SH-SY5Y (cell line): ENCODE results near the gene LPO.

Source experiments
- GATA2 ChIP-seq: IDR thresholded peaks from 2 replicates; pipeline ENCODE4 v1.6.1; 2011; ENCODE audit warnings: mild to moderate bottlenecking, low read depth, low read length
- GATA3 ChIP-seq: IDR thresholded peaks from 2 replicates; pipeline ENCODE4 v1.6.1; 2011; ENCODE audit warnings: low read depth, mild to moderate bottlenecking, low read length, moderate library complexity

Gene LPO

DNA sequence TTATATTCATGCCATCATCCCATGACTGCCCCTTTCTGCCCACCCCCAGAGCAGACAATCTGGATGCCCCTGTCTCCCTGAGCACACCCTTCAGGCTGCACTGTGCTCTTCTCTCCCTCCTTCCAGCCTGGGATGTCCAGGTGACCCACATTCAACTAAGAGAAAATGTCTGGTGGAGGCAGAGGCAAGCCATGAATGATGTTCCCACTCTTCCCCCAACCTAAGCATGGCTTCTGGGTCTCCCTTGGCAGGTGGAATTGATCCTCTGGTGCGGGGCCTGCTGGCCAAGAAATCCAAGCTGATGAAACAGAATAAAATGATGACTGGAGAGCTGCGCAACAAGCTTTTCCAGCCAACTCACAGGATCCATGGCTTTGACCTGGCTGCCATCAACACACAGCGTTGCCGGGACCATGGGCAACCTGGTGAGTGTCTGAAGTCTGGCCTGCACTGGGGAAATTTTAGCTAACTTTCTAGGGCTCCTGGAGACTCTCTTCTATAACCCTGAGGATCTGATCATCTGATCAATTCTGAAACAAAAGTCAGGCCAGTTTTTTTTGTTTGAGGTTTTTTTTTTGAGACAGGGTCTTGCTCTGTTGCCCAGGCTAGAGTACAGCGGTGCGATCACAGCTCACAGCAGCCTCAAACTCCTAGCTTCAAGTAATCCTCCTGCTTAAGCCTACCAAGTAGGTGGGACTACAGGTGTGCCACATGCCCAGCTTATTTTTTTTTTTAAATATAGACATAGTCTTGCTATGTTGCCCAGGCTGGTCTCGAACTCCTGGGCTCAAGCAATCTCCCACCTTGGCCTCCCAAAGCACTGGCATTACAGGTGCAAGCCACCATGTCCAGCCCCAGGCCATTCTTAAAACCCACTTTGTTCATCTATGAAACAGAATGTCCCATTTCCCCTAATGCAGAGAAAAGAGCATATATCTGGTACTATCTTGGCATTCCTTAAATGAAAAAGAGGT is 27.8 kb downstream of the LPO start:
- TF ChIP-seq GATA2 = no peak
- no peak for TF ChIP-seq GATA3

DNA sequence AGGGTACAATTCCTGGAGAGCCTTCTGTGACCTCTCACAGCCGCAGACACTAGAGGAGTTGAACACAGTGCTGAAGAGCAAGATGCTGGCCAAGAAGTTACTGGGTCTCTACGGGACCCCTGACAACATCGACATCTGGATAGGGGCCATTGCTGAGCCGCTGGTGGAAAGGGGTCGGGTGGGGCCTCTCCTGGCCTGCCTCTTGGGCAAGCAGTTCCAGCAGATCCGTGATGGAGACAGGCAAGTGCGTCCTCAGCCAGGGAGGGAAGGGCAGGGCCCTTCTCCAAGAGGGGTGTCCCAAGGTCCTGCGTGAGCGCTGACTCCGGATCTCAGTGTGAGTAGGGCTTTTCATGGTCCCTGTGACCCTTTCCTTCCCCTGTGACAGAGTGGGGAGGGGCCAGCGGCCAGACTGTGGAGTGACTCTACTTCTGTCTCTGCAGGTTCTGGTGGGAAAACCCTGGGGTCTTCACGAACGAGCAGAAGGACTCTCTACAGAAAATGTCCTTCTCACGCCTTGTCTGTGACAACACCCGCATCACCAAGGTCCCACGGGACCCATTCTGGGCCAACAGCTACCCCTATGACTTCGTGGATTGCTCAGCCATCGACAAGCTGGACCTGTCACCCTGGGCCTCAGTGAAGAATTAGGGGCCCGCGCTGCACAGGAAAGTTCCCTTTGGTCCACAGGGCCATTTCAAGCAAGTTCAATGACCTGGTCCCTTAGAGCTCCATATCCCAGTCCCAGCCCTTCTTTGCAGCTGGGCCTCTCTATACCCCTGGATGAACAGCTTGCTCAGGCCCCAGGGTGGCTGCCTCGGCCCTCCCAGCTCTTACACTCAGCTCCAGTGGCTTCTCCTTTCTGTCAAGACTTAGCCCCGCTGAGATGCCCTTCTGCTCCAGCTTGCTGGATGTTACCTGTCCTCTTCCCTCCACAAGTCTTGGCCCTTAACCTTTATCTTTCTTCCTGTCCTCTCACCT is 29.3 kb downstream of the LPO start:
- TF ChIP-seq GATA3 (no peak), GATA2 (no peak)

DNA sequence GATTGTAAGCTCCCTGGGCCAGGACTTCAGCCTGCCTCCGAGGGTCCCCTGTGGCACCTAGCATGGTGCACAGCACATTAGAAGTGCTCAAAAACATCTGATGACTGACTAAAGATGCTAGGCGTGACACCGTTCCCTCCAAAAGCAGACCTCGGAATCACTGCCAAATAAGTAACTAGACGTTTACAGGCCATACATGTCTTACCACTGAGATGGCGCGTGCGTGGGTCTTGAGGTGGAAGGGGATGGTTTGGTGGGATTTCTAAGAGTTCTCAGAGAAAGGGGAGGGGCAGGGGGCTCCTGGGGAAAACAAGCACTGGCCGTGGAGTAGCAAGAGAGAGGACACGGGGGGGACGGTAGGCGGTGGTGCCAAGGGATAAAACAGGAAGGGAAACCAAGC is 29.9 kb downstream of the LPO start:
- TF ChIP-seq GATA3 (no peak), GATA2 (no peak)

DNA sequence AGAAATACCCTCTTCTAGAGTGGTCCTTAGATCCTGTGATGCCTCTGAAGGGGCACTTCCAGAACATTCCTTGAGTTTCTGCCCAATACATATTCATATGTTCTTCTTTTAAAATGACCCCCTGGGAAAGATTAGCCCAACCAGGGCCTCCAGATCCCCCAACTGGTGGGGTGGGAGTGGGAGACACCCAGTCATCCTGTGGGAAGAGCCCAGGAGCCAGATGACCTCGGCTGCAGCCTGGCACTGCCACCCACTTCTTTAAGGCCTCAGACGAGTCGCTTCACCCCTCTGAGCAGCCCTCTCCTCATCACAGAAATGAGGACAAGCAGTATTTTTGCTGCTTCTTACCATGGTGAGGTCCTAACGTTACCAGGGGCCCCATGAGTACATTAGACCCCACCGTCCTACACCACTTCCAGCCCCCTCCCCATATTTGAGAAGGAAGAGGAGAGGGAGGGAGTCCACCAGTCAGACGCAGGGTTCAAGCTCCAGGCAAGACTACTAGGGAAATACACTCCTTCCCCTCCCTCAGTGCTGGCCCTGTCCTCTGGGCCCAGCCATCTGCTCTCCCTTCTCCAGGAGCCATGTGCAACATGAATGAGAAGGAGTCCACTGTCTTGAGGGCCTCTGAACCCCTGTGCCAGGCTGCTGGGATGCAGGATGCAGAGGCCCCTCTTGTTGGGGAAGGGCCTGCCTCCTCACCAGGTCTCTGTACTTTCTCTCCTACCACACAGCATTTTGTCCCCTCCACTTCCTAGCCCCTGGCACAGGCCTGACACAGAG is 30.6 kb downstream of the LPO start:
- TF ChIP-seq GATA2 (no peak), GATA3 (no peak)

DNA sequence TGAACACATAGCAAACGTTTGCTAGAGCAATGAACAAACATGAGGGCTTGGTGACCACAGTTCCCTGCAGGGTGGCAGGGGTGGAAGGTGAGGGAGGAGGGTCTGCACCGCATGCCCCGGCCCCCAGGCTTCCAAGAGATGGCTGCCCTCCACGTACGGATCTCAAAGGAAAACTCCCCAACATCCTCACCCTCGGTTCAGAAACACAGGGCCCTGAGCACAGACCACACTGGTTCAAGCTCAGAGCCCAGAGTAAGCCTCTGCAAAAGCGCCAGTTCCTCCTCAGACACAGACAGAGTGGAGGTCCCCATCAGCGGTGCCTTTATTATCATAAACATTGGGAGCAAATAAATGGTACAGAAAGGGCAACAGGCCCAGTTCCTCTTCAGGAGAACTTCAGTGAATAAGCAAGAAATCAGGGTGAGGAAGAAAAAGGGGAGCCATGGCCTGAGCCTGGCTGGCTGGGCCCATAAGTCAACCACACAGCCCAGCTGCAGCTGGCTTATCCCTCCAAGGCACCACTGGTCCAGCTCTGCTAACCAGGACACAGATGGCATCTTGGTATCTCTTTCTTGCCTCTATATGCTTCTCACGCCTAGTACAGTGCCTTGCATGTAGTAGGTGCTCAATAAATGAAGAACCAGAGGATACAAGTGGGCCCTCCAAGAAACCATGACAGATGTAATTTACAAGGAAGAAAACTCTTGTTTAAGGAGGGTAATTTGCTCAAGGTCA is 31.3 kb downstream of the LPO start:
- no peak for TF ChIP-seq GATA2
- TF ChIP-seq GATA3 = no peak

DNA sequence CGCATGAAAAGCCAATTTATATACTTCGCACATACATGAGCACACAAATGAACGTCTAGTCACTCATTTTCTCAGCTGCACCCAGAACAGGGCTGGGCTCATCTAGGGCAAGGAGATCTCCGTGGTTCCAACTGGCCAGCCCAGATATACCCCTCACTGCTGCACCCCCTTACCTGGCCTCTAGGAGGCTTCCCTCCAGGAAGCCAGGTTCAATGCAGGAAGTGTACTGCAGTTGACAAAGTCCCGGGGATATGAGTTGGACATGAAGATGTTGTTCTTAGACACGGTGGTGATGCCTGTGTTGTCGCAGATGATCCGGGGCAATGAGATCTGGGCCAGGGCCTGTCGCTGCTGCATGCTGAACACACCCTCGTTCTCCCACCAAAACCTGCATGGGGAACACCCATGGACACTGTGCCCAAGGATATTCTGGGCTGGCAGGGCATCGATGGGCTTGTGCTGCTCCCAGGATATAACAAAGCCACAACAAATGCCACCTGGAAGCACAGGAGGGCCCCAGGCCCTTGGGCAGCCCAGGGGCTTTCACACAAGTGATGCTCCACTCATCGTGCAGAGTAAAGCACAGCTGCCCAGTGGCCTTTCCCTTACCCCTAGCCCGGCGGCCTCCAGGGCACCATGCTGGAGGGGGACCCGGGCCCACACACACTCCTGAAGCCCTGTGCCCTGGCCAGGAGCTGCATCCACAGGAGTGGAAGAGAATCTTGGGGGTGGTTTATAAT is 32.3 kb downstream of the LPO start:
- TF ChIP-seq GATA2 (no peak), GATA3 (no peak)

DNA sequence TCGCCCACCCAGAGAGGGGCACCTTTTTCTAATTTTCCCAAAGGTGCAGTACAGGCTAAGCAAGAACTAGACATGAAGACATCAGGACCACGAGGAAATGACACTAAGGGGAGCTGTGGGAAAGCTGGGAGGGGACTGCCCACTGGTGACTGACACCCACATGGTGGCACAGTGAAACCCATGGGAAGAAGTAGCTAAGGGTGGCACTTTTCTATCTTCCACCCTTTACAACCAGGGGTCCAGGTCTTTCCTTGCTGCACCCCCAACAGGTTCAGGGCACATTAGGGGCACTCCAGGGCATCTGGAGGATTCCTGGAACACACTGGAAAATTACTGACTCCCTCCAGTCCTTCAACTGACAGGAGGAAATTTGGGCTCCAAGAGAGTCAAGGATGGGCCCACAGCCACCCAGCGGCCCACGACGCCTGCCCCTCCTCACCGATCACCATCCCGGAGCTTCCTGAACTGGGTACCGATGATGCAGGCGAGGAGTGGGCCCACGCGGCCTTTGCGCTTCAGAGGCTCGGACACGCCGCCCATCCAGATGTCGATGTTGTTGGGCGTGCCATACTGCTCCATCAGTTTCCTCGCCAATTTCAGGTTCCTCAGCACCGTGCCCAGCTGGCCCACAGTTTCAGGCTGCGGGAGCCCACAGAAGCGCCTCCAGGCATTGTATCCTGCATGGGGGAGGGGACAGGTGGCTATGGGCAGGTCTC is 33.0 kb downstream of the LPO start:
- TF ChIP-seq GATA2 = no peak
- no peak for TF ChIP-seq GATA3

DNA sequence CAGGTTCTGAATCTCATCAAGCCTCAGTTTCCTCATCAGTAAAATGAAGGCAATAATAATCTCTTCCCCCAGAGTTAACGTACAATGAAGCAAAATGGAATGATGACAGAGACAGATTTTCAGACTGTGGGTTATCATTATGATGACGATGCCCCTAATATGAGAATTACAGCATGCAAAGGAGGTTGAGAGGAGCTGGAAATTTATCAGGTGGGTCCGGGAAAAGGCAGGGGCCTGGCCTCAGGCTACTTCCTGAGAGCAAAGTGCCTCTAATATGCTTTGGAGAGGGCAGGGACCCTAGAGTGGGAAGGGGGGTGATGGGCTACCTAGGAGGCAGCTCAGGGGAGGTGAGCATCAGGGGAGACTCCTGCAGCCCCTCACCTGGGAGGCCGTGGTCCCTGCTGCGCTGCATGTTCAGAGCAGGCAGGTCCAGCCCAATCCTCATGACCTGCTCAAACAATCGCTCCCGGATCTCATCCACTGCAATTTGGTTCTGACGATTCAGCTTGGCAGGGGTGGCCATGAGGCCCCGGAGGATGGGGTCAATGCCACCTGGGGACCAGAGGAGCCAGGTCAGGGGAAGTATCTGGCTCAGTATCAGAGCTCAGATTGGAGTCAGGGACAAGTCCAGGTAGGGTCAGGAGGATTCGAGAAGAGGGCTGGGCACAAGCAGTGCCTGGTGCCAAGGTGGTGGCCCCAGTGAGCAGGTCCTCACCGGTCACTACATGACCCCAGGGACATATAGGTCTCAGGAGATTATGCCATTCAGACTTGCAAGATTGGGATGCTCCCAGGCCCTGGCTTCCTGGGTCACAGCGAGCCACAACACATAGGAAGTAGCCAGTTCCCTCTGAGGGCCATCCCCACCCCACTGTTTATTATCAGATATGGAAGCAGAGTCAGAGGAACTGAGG is 34.2 kb downstream of the LPO start:
- TF ChIP-seq GATA2 (no peak), GATA3 (no peak)

DNA sequence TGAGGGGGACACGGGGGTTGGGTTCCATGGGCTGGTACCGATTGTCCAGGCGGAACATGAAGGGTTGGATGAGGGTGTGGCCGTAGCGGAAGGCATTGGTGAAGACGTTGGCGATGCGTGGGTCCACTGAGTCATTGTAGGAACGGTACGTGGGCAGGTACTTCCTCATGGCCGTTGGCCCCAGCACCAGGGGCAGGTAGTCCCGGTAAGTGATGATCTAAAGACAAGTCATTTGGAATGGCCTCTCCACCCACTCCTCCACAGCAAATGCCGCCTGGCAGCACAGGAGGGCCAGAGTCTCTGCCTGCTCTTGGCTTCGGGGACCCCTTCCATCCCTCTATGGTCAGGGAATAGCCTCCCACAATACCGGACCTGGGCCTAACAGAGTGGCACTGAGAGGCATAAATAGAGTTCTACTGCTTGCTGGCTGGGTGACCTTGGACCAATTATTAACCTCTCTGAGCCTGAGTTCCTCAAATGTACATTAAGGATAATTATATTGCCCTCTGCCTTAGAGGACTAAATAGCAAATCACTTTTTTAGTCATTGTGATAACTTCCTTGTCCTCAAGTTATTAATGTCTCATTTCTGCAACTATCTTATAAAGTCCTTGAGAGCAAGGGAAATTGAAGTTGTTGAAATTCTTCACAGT is 35.2 kb downstream of the LPO start:
- no peak for TF ChIP-seq GATA2
- no peak for TF ChIP-seq GATA3

DNA sequence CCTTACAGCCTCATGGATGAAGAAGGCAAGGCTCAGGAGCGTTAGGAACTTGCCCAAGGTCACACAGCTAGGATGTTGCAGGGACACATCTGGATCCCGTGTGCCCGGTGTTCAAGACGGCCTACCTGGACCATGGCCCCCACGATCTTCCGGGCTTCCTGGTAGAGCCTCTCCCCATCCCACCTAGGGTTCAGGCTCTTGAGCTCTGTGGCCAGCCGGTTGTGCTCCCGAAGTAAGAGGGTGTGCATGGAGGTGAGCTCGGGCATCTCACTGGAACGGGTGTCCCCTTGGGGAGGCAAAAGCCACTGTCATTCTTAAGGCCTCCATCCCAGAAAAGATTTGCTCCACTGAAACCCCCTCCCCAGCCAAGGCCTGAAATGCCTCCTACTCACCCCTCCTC is 37.0 kb downstream of the LPO start:
- TF ChIP-seq GATA2 = no peak
- no peak for TF ChIP-seq GATA3
